Endothelial cell (in vitro differentiated cells): Measurements from ENCODE around the gene CYP4F11. TPM values are rescaled to one million over a fixed set of nuclear protein-coding genes. Genes with fewer than 3 reads are reported as not detected.
"Not testable (repeated sequence)": the region's sequence is repeated elsewhere in the genome, so short reads cannot be mapped to it uniquely, and the experiment has no call there.

Source experiments
- DNase-seq: peaks from one replicate; pipeline ENCODE4 v3.0.0; 2021; ENCODE audit warnings: low spot score
- H3K27ac Mint-ChIP-seq: one replicate; pipeline ENCODE4 v1.8.0; 2021; ENCODE audit warnings: mixed read lengths, inconsistent platforms; ENCODE audit not compliant: unreplicated experiment
- H3K27me3 Mint-ChIP-seq: one replicate; pipeline ENCODE4 v1.8.0; 2021; ENCODE audit warnings: mild to moderate bottlenecking, moderate library complexity, mixed read lengths, inconsistent platforms; ENCODE audit not compliant: unreplicated experiment
- H3K36me3 Mint-ChIP-seq: one replicate; pipeline ENCODE4 v1.8.0; 2021; ENCODE audit warnings: mild to moderate bottlenecking, low read depth, mixed read lengths, inconsistent platforms; ENCODE audit not compliant: unreplicated experiment
- H3K4me1 Mint-ChIP-seq: one replicate; pipeline ENCODE4 v1.8.0; 2021; ENCODE audit warnings: mild to moderate bottlenecking, mixed read lengths, inconsistent platforms; ENCODE audit not compliant: unreplicated experiment
- H3K4me3 Mint-ChIP-seq: one replicate; pipeline ENCODE4 v1.8.0; 2021; ENCODE audit warnings: mild to moderate bottlenecking, mixed read lengths, inconsistent platforms; ENCODE audit not compliant: unreplicated experiment
- H3K9me3 Mint-ChIP-seq: one replicate; pipeline ENCODE4 v1.8.0; 2021; ENCODE audit warnings: mixed read lengths, inconsistent platforms; ENCODE audit not compliant: unreplicated experiment
- total RNA-seq: library from RNA; stranded (reverse); fragmentation: NEBNext Ultra II Directional; extraction: Animal tissue kit (Norgen Biotek cat#: 25700); gene quantifications from one replicate; pipeline ENCODE4 v1.2.1, GENCODE V29; 2021; ENCODE audit not compliant: unreplicated experiment
- TF ChIP-seq, protein P1 (sequence below): fragments of 200-600 bp; sonication (generic); IDR thresholded peaks from one replicate; pipeline ENCODE4 v1.5.0; 2021; ENCODE audit warnings: antibody characterized with exemption; ENCODE audit not compliant: unreplicated experiment

Gene CYP4F11
- total RNA-seq, 1 donor from 2014 or later: not detected

- H3K9me3 Mint-ChIP-seq: peaks cover 34% of the 10 kb centered on the region
- peaks cover 6% of the 10 kb centered on the region for H3K27me3 Mint-ChIP-seq
- no peak for DNase-seq
Observed at GRCh38 chr19:15891434-15891833, 42.9 kb downstream of the CYP4F11 start.

DNA sequence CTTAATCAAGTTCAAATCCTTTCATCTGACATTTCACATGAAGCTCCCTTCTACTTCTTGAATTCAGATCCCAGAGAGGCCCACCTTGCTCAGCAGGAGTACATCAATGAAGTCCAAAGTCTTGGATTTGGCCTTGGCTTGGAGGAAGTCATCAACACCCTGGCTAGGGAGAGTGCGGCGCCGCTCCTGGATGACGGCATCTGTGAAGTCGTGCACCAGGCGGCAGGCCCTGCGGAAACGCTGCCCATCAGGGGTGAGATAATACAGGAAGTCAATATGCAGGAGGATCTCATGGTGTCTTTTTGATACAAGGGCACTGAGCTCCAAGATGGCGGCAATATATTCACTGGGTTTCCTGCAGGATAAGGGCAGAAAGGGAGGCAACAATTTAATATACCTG, 45.0 kb downstream of the CYP4F11 start:
- not testable (repeated sequence) for H3K4me1 Mint-ChIP-seq, H3K27ac Mint-ChIP-seq, H3K27me3 Mint-ChIP-seq, H3K4me3 Mint-ChIP-seq, H3K36me3 Mint-ChIP-seq, DNase-seq
- H3K9me3 Mint-ChIP-seq: peaks cover 24% of the 10 kb centered on the region

More at GRCh38 chr19:15891434-15891833, 42.9 kb downstream of the CYP4F11 start:
- TF ChIP-seq, protein P1, sequence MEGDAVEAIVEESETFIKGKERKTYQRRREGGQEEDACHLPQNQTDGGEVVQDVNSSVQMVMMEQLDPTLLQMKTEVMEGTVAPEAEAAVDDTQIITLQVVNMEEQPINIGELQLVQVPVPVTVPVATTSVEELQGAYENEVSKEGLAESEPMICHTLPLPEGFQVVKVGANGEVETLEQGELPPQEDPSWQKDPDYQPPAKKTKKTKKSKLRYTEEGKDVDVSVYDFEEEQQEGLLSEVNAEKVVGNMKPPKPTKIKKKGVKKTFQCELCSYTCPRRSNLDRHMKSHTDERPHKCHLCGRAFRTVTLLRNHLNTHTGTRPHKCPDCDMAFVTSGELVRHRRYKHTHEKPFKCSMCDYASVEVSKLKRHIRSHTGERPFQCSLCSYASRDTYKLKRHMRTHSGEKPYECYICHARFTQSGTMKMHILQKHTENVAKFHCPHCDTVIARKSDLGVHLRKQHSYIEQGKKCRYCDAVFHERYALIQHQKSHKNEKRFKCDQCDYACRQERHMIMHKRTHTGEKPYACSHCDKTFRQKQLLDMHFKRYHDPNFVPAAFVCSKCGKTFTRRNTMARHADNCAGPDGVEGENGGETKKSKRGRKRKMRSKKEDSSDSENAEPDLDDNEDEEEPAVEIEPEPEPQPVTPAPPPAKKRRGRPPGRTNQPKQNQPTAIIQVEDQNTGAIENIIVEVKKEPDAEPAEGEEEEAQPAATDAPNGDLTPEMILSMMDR: no peak
- Mint-ChIP-seq H3K4me3 (no peak overlapping the region), H3K36me3 (peaks cover 10% of the 10 kb centered on the region), H3K4me1 (no peaks in the 10 kb centered on the region), H3K27ac (no peak overlapping the region)

- peaks cover 2% of the 10 kb centered on the region for H3K27me3 Mint-ChIP-seq
- peaks cover 22% of the 10 kb centered on the region for H3K9me3 Mint-ChIP-seq
- TF ChIP-seq, protein P1: no peak
- H3K4me3 Mint-ChIP-seq: no peak overlapping the region
- peaks cover 4% of the 10 kb centered on the region for H3K36me3 Mint-ChIP-seq
- no peak overlapping the region for H3K27ac Mint-ChIP-seq
- DNase-seq: no peak
- no peaks in the 10 kb centered on the region for H3K4me1 Mint-ChIP-seq
Observed at GRCh38 chr19:15885919-15886318, 48.4 kb downstream of the CYP4F11 start.

GRCh38 chr19:15885167-15885566, 49.2 kb downstream of the CYP4F11 start:
- H3K4me3 Mint-ChIP-seq: no peak overlapping the region
- DNase-seq: no peak
- peaks cover 4% of the 10 kb centered on the region for H3K36me3 Mint-ChIP-seq
- TF ChIP-seq, protein P1: no peak
- no peak overlapping the region for H3K27ac Mint-ChIP-seq
- peaks cover 22% of the 10 kb centered on the region for H3K9me3 Mint-ChIP-seq
- no peaks in the 10 kb centered on the region for H3K4me1 Mint-ChIP-seq
- peaks cover 2% of the 10 kb centered on the region for H3K27me3 Mint-ChIP-seq

DNA sequence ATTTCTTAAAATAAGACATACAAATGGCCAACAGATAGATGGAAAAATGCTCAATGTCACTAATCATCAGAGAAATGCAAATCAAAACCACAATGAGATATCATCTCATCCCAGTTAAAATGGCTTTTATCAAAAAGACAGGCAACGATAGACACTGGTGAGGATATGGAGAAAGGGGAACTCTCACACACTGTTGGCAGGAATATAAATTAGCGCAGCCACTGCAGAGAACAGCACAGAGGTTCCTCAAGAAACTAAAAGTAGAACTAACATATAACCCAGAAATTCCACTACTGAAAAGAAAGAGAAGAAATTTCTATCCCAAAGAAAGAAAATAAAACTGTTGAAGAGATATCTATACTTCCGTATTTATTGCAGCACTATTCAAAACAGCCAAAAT, 51.0 kb downstream of the CYP4F11 start:
- not testable (repeated sequence) for H3K4me3 Mint-ChIP-seq, H3K4me1 Mint-ChIP-seq, H3K36me3 Mint-ChIP-seq, H3K27me3 Mint-ChIP-seq, H3K27ac Mint-ChIP-seq, DNase-seq
- H3K9me3 Mint-ChIP-seq: peaks cover 27% of the 10 kb centered on the region

GRCh38 chr19:15874821-15875474, 59.4 kb downstream of the CYP4F11 start:
- Mint-ChIP-seq H3K4me3 (no peak overlapping the region), H3K4me1 (no peaks in the 10 kb centered on the region), H3K9me3 (peaks cover 26% of the 10 kb centered on the region), H3K27me3 (no peaks in the 10 kb centered on the region), H3K27ac (no peak overlapping the region), H3K36me3 (no peaks in the 10 kb centered on the region)
- DNase-seq: no peak
- TF ChIP-seq, protein P1: no peak

GRCh38 chr19:15873771-15874170, 60.6 kb downstream of the CYP4F11 start:
- H3K36me3 Mint-ChIP-seq, H3K27ac Mint-ChIP-seq, H3K4me1 Mint-ChIP-seq, H3K27me3 Mint-ChIP-seq, H3K4me3 Mint-ChIP-seq, DNase-seq: not testable (repeated sequence)
- peaks cover 34% of the 10 kb centered on the region for H3K9me3 Mint-ChIP-seq
